ENCODE results near the gene MLPH.

DNA sequence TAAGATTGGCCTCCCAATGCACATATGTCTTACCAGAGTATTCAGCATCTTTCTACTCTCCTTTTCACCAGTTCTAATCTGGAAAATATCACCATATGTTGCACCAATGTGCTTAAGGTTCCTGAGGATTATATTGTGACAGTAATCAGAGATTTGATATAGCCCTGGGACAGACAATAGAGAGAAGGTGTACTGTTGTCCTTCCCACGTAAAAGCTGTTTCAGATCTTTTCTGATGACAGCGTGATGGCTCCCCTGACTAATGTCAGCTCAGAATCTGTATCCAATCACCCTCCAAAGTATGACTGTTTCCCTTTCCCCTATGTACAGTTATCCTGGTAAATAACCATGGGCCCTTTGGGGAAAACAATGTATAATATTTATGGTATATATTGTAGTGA, 9.0 kb upstream of the MLPH start:
- TF ChIP-seq, protein P1, sequence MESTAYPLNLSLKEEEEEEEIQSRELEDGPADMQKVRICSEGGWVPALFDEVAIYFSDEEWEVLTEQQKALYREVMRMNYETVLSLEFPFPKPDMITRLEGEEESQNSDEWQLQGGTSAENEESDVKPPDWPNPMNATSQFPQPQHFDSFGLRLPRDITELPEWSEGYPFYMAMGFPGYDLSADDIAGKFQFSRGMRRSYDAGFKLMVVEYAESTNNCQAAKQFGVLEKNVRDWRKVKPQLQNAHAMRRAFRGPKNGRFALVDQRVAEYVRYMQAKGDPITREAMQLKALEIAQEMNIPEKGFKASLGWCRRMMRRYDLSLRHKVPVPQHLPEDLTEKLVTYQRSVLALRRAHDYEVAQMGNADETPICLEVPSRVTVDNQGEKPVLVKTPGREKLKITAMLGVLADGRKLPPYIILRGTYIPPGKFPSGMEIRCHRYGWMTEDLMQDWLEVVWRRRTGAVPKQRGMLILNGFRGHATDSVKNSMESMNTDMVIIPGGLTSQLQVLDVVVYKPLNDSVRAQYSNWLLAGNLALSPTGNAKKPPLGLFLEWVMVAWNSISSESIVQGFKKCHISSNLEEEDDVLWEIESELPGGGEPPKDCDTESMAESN (CRISPR knock-in tag; conservative IDR thresholded peaks at IDR 0.05), result no peak
- no peak for TF ChIP-seq TCF7 (IDR thresholded peaks at IDR 0.05; ENCODE audit: low read depth)
- TF ChIP-seq ZNF557 (CRISPR knock-in tag; IDR thresholded peaks at IDR 0.05), result no peak
- no peak for TF ChIP-seq ZNF124 (CRISPR knock-in tag; IDR thresholded peaks at IDR 0.05)
- TF ChIP-seq, protein P2, sequence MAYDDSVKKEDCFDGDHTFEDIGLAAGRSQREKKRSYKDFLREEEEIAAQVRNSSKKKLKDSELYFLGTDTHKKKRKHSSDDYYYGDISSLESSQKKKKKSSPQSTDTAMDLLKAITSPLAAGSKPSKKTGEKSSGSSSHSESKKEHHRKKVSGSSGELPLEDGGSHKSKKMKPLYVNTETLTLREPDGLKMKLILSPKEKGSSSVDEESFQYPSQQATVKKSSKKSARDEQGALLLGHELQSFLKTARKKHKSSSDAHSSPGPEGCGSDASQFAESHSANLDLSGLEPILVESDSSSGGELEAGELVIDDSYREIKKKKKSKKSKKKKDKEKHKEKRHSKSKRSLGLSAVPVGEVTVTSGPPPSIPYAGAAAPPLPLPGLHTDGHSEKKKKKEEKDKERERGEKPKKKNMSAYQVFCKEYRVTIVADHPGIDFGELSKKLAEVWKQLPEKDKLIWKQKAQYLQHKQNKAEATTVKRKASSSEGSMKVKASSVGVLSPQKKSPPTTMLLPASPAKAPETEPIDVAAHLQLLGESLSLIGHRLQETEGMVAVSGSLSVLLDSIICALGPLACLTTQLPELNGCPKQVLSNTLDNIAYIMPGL (CRISPR knock-in tag; IDR thresholded peaks at IDR 0.05; ENCODE audit: borderline replicate concordance in 1 of 2, low read depth in 1 of 2), result no peak
- no peak for TF ChIP-seq CTCF (CRISPR knock-in tag; IDR thresholded peaks at IDR 0.05)
- no peak for TF ChIP-seq JUNB (CRISPR knock-in tag; IDR thresholded peaks at IDR 0.05; ENCODE audit: borderline replicate concordance)
- no peak for TF ChIP-seq MED13 (CRISPR knock-in tag; IDR thresholded peaks at IDR 0.05)
- TF ChIP-seq ZNF367 (CRISPR knock-in tag; IDR thresholded peaks at IDR 0.05; ENCODE audit: borderline replicate concordance), result no peak
